K562 (cell line): Measurements from ENCODE around the gene SLC25A18. TPM values are rescaled to one million over a fixed set of nuclear protein-coding genes. Genes with fewer than 3 reads are reported as not detected.

Experiments
- BRD4 ChIP-seq: fragments of 200-600 bp; sonication (generic); IDR thresholded peaks from 2 replicates; pipeline ENCODE4 v1.6.1; 2017; ENCODE audit warnings: inconsistent platforms
- HBP1 ChIP-seq: fragments of 450-650 bp; formaldehyde crosslinking; IDR thresholded peaks from 2 replicates; pipeline ENCODE4 v1.4.0; 2022; ENCODE audit warnings: missing genetic modification characterization
- SIN3B ChIP-seq: fragments of 450-650 bp; IDR thresholded peaks from 2 replicates; pipeline ENCODE4 v1.6.1; 2017; ENCODE audit warnings: low read depth, mild to moderate bottlenecking, moderate library complexity
- SRF ChIP-seq, 2 experiments: fragments of 250-450, 450-650 bp in 1 of 2; sonication (Bioruptor Pico) in 1 of 2; sonication (generic) in 1 of 2; formaldehyde crosslinking; IDR thresholded peaks; 2 replicates each; pipeline versions ENCODE4 v1.5.0 to v1.5.1; 2020 to 2022; ENCODE audit warnings: mild to moderate bottlenecking in 1 of 2, missing genetic modification reagents in 1 of 2
- ZNF232 ChIP-seq: sonication (generic); formaldehyde crosslinking; IDR thresholded peaks from 2 replicates; pipeline ENCODE4 v1.8.0; 2022; ENCODE audit warnings: mild to moderate bottlenecking, missing genetic modification reagents
- ZNF398 ChIP-seq: fragments of 250-450 bp; sonication (Bioruptor Pico); IDR thresholded peaks from 2 replicates; pipeline ENCODE4 v1.8.0; 2021; ENCODE audit warnings: moderate library complexity, mild to moderate bottlenecking, inconsistent platforms
- ZNF830 ChIP-seq: fragments of 250-450 bp; sonication (Bioruptor Pico); IDR thresholded peaks from 2 replicates; pipeline ENCODE4 v1.5.0; 2021; ENCODE audit warnings: mild to moderate bottlenecking
- polyA plus RNA-seq, 8 experiments: library from polyadenylated mRNA; depleted of rRNA in 4 of 8; stranded (reverse) in 5 of 8; unstranded in 3 of 8; fragments of >200 nt; fragmentation: Nextera tagmentation in 2 of 8; fragmentation: Illumina TruSeq in 1 of 8; extraction: Ambion mirVana in 2 of 8; extraction: Trizol in 1 of 8; gene quantifications; 2 replicates each; pipeline versions ENCODE4 v1.2.1 to v1.2.3, GENCODE V29; 2011 to 2014; ENCODE audit warnings: inconsistent platforms in 1 of 8, missing spikeins in 1 of 8
- total RNA-seq, 7 experiments: library from RNA; depleted of rRNA in 6 of 7; stranded (reverse); fragments of >200 nt in 6 of 7; fragmentation: Illumina TruSeq in 2 of 7; extraction: Trizol in 2 of 7; gene quantifications; 2 replicates each; pipeline versions ENCODE4 v1.2.1 to v1.2.3, GENCODE V29; 2011 to 2021; ENCODE audit warnings: low replicate concordance in 1 of 7
- TF ChIP-seq, protein P1 (sequence below): fragments of 450-650 bp; formaldehyde crosslinking; conservative IDR thresholded peaks from 2 replicates; pipeline ENCODE4 v1.4.0; 2022; ENCODE audit warnings: mild to moderate bottlenecking, missing genetic modification characterization
- TF ChIP-seq, protein P2 (sequence below): fragments of 450-650 bp; IDR thresholded peaks from 2 replicates; pipeline ENCODE4 v1.6.1; 2016; ENCODE audit warnings: antibody characterized with exemption

The SLC25A18 gene
- total and polyA plus RNA-seq, 9 of the 15 experiments (the other 6 are each of a cell fraction or from before 2014, with no cell fraction given): 0.04 TPM; not detected in 8

DNA sequence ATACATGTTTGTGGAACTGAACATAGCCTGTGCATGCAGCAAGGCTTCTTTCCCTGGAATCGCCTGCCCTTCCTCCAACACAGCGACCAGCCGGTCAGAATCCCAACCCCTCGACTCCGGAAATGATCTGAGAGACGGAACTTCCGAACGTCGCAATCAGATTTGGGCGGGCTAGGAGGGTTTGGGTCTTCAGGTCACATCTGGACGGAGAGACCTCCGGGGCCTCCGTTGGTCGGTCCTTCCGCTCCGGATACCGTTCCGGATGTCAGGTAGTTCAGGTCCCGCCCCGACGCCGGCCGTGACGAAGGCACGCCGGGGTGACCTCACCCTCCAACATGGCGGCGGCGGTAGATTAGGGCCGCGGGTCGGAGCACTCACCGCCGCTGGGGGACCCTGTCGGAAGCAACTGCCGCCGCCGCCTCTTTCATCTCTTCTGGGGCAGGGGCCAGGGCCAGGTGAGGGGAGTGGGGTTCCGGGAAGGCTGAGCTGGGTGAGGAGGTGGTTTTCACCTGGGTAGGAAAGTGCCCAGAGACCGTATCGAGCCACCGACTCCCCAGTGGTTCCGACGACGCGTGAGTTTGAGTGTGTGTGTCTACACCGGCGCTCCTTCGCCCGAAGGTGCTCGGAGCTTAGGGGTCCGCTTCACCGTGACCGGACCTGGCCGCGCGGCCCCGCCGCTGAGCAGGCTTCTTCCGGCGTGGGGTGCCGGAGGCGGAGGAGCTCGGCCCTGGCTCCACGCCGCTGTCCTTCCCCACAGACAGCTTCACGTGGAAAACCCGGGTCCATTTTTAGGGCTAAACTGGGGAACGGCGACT is 75.3 kb downstream of the SLC25A18 start, which contains the start of gene BCL2L13 (continued):
- TF ChIP-seq, protein P1, sequence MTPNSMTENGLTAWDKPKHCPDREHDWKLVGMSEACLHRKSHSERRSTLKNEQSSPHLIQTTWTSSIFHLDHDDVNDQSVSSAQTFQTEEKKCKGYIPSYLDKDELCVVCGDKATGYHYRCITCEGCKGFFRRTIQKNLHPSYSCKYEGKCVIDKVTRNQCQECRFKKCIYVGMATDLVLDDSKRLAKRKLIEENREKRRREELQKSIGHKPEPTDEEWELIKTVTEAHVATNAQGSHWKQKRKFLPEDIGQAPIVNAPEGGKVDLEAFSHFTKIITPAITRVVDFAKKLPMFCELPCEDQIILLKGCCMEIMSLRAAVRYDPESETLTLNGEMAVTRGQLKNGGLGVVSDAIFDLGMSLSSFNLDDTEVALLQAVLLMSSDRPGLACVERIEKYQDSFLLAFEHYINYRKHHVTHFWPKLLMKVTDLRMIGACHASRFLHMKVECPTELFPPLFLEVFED: peak; percentile 84; the same call in 1 of the 2 replicates
- no peak for TF ChIP-seq ZNF398 (CRISPR knock-in tag)
- no peak for TF ChIP-seq ZNF232 (CRISPR knock-in tag)
- TF ChIP-seq SRF (CRISPR knock-in tag; IDR thresholded peaks at IDR 0.05): 0 out of 4 replicates have a peak, but pooled peaks of 1 of the 2 experiments have one; percentile 62
- TF ChIP-seq BRD4: peak; percentile 99
- peak; percentile 35; the same call in 1 of the 2 replicates for TF ChIP-seq SIN3B
- TF ChIP-seq, protein P2, sequence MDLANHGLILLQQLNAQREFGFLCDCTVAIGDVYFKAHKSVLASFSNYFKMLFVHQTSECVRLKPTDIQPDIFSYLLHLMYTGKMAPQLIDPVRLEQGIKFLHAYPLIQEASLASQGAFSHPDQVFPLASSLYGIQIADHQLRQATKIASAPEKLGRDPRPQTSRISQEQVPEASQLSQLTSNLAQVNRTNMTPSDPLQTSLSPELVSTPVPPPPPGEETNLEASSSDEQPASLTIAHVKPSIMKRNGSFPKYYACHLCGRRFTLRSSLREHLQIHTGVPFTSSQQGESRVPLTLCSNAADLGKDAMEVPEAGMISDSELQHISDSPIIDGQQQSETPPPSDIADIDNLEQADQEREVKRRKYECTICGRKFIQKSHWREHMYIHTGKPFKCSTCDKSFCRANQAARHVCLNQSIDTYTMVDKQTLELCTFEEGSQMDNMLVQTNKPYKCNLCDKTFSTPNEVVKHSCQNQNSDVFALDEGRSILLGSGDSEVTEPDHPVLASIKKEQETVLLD: peak; percentile 92
- TF ChIP-seq ZNF830: no peak
- no peak for TF ChIP-seq HBP1 (CRISPR knock-in tag)
